ENCODE data around the gene CCDC33.

The CCDC33 gene

DNA sequence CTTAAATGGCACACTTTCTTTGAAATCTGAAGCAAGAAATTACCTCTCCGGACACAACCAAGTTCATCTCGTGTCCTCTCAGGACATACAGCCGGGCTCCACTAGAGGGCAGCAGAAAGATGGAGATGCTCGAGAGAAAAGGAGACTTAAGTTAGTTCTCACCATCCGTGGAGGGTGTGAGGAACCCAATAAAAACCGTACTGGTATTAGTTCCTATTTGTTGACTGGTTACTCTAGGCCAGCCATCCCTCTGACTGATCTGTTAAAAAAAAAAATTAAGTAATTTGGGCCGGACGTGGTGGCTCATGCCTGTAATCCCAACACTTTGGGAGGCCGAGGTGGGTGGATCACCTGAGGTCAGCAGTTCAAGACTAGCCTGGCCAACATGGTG, 139.2 kb downstream of the CCDC33 start (continued):
- TF ChIP-seq GLI2 (tag by site-specific recombination; IDR thresholded peaks at IDR 0.05; ENCODE audit: borderline replicate concordance, low read depth) (no peak), EGR2 (tag by site-specific recombination; IDR thresholded peaks at IDR 0.05; ENCODE audit: low read depth) (no peak), ZNF776 (tag by site-specific recombination; IDR thresholded peaks at IDR 0.05; ENCODE audit: borderline replicate concordance) (no peak), ZNF555 (tag by site-specific recombination; conservative IDR thresholded peaks at IDR 0.05) (no peak), ZNF404 (tag by site-specific recombination; IDR thresholded peaks at IDR 0.05) (no peak), ZEB2 (tag by site-specific recombination; IDR thresholded peaks at IDR 0.05) (no peak), ZFP3 (tag by site-specific recombination; IDR thresholded peaks at IDR 0.05; ENCODE audit: low read depth) (no peak), RBAK (tag by site-specific recombination; IDR thresholded peaks at IDR 0.05) (no peak), ZSCAN30 (tag by site-specific recombination; IDR thresholded peaks at IDR 0.05) (peak; percentile 54; the same call in 1 of the 2 replicates), YY1 (tag by site-specific recombination; IDR thresholded peaks at IDR 0.05) (no peak), HOXD13 (CRISPR knock-in tag; IDR thresholded peaks at IDR 0.05; ENCODE audit: borderline replicate concordance) (no peak), ZNF571 (tag by site-specific recombination; IDR thresholded peaks at IDR 0.05) (no peak), ZNF16 (tag by site-specific recombination; IDR thresholded peaks at IDR 0.05; ENCODE audit: low read depth) (no peak), ZNF214 (tag by site-specific recombination; IDR thresholded peaks at IDR 0.05; ENCODE audit: borderline replicate concordance) (no peak), ZNF837 (tag by site-specific recombination; IDR thresholded peaks at IDR 0.05) (no peak), ZBTB17 (tag by site-specific recombination; IDR thresholded peaks at IDR 0.05) (no peak), ZNF221 (tag by site-specific recombination; IDR thresholded peaks at IDR 0.05; ENCODE audit: borderline replicate concordance) (no peak), ZFHX2 (tag by site-specific recombination; conservative IDR thresholded peaks at IDR 0.05) (no peak), ZNF660 (tag by site-specific recombination; IDR thresholded peaks at IDR 0.05) (peak; percentile 71)
- TF ChIP-seq, protein P1, sequence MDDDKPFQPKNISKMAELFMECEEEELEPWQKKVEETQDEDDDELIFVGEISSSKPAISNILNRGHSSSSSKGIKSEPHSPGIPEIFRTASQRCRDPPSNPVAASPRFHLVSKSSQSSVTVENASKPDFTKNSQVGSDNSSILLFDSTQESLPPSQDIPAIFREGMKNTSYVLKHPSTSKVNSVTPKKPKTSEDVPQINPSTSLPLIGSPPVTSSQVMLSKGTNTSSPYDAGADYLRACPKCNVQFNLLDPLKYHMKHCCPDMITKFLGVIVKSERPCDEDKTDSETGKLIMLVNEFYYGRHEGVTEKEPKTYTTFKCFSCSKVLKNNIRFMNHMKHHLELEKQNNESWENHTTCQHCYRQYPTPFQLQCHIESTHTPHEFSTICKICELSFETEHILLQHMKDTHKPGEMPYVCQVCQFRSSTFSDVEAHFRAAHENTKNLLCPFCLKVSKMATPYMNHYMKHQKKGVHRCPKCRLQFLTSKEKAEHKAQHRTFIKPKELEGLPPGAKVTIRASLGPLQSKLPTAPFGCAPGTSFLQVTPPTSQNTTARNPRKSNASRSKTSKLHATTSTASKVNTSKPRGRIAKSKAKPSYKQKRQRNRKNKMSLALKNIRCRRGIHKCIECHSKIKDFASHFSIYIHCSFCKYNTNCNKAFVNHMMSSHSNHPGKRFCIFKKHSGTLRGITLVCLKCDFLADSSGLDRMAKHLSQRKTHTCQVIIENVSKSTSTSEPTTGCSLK (tag by site-specific recombination; IDR thresholded peaks at IDR 0.05), result no peak
- TF ChIP-seq, protein P2, sequence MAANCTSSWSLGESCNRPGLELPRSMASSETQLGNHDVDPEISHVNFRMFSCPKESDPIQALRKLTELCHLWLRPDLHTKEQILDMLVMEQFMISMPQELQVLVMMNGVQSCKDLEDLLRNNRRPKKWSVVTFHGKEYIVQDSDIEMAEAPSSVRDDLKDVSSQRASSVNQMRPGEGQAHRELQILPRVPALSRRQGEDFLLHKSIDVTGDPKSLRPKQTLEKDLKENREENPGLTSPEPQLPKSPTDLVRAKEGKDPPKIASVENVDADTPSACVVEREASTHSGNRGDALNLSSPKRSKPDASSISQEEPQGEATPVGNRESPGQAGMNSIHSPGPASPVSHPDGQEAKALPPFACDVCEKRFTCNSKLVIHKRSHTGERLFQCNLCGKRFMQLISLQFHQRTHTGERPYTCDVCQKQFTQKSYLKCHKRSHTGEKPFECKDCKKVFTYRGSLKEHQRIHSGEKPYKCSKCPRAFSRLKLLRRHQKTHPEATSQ (tag by site-specific recombination; IDR thresholded peaks at IDR 0.05), result no peak

DNA sequence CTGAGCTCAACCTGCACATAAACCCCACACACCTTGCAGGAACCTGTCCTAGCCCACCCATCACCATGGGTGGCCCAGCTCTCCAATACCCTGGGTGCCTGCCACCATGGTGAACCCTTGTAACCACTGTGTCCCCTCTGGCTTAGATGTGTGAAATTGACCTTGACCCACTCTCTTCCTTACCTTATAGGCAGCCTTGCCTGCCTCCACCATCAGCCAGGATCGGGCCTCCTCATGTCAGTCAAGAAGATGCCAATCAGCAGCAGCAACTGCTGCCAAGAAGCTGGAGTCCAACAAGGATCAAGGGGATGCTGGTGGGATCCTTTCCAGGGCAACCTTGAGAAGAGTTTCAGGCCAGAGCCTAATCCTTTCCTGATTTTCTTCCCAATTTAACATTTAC, 140.1 kb downstream of the CCDC33 start:
- Histone ChIP-seq H3K9me3 (ENCODE audit: control insufficient read depth, insufficient read depth, low read depth, low read length) (no peaks in the 10 kb centered on the region), H3K4me1 (ENCODE audit: control insufficient read depth, insufficient read depth, low read length) (peaks cover 9% of the 10 kb centered on the region), H3K27ac (ENCODE audit: extremely low read depth, low read depth, low read length) (no peak overlapping the region), H3K36me3 (ENCODE audit: control insufficient read depth in 2 of 2, insufficient read depth in 1 of 2, low read length in 2 of 2) (no peaks in the 10 kb centered on the region), H3K4me3 (ENCODE audit: low read depth, low read length) (no peak overlapping the region)
- POLR2A ChIA-PET, result no interaction called here
- CTCF ChIA-PET, result interaction anchor here (0.7 to 25.1 kb wide), 23 partner anchors 9 to 575 kb away, joined by 3 to 768 read pairs (median 4); partner anchors contain the start of genes CYP11A1 and SEMA7A
- TF ChIP-seq ZNF626 (tag by site-specific recombination; IDR thresholded peaks at IDR 0.05) (no peak), ZNF664 (tag by site-specific recombination; IDR thresholded peaks at IDR 0.05) (peak; percentile 22; the same call in 1 of the 2 replicates), ZNF596 (tag by site-specific recombination; IDR thresholded peaks at IDR 0.05) (no peak)
- TF ChIP-seq, protein P3, sequence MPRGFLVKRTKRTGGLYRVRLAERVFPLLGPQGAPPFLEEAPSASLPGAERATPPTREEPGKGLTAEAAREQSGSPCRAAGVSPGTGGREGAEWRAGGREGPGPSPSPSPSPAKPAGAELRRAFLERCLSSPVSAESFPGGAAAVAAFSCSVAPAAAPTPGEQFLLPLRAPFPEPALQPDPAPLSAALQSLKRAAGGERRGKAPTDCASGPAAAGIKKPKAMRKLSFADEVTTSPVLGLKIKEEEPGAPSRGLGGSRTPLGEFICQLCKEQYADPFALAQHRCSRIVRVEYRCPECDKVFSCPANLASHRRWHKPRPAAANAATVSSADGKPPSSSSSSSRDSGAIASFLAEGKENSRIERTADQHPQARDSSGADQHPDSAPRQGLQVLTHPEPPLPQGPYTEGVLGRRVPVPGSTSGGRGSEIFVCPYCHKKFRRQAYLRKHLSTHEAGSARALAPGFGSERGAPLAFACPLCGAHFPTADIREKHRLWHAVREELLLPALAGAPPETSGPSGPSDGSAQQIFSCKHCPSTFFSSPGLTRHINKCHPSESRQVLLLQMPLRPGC (tag by site-specific recombination; IDR thresholded peaks at IDR 0.05), result no peak
